SK-N-SH (cell line): Measurements from ENCODE around the gene TPRKB. TPM values are rescaled to one million over a fixed set of nuclear protein-coding genes. Genes with fewer than 3 reads are reported as not detected.
"Not testable (repeated sequence)": the region's sequence is repeated elsewhere in the genome, so short reads cannot be mapped to it uniquely, and the experiment has no call there.

Source experiments
- CTCF ChIA-PET: fragments of 300-600, 350-600 bp; formaldehyde crosslinking; extraction: SDS; loops from one replicate; lab custom pipeline; 2021; lab: Yijun Ruan, JAX
- POLR2A ChIA-PET: fragments of 350-600 bp; sonication (Branson Sonifier 250); formaldehyde crosslinking; extraction: SDS; loops from one replicate; lab custom pipeline; 2020; ENCODE audit warnings: antibody characterized with exemption, inconsistent platforms; lab: Yijun Ruan, JAX
- DNase-seq: peaks from one replicate; pipeline ENCODE4 v3.0.0; 2012
- H2AFZ ChIP-seq: fragments of 200-600 bp; sonication (generic); 2 replicates; pipeline ENCODE4 v1.8.1; 2016; ENCODE audit warnings: antibody characterized with exemption, mild to moderate bottlenecking, low read depth
- H3F3A ChIP-seq: fragments of 200-600 bp; sonication (generic); replicated peaks from 2 replicates; pipeline ENCODE3; 2016; ENCODE audit warnings: antibody characterized with exemption, mild to moderate bottlenecking; ENCODE audit not compliant: insufficient read depth
- H3K27ac ChIP-seq, 2 experiments: fragments of 200-500 bp in 1 of 2; fragments of 200-600 bp in 1 of 2; sonication (Bioruptor generic) in 1 of 2; sonication (generic), shearing (Covaris generic) in 1 of 2; 2 replicates each; pipeline versions ENCODE4 v1.5.1 to v1.6.1; 2014 to 2016; ENCODE audit warnings: low read depth in 2 of 2, inconsistent platforms in 1 of 2, low read length in 1 of 2, mild to moderate bottlenecking in 1 of 2, mixed read lengths in 1 of 2
- H3K27me3 ChIP-seq: fragments of 200-600 bp; sonication (generic), shearing (Covaris generic); 2 replicates; pipeline ENCODE4 v1.6.1; 2016; ENCODE audit warnings: mixed run types; ENCODE audit not compliant: insufficient read depth
- H3K36me3 ChIP-seq, 2 experiments: fragments of 200-500 bp in 1 of 2; fragments of 200-600 bp in 1 of 2; sonication (Bioruptor generic) in 1 of 2; sonication (generic) in 1 of 2; replicated peaks in 1 of 2; 2 replicates each; pipeline versions ENCODE3 to v1.5.1; 2014 to 2016; ENCODE audit warnings: low read length in 1 of 2, mild to moderate bottlenecking in 1 of 2; ENCODE audit not compliant: insufficient read depth in 2 of 2, control insufficient read depth in 1 of 2
- H3K4me1 ChIP-seq, 2 experiments: fragments of 200-500 bp in 1 of 2; fragments of 200-600 bp in 1 of 2; sonication (Bioruptor generic) in 1 of 2; sonication (generic), shearing (Covaris generic) in 1 of 2; 2 replicates each; pipeline versions ENCODE4 v1.5.1 to v1.6.1; 2014 to 2016; ENCODE audit warnings: low read depth in 1 of 2, low read length in 1 of 2, mixed run types in 1 of 2; ENCODE audit not compliant: insufficient read depth in 2 of 2, control insufficient read depth in 1 of 2
- H3K4me2 ChIP-seq: fragments of 200-600 bp; sonication (generic), shearing (Covaris generic); 2 replicates; pipeline ENCODE4 v1.6.1; 2017; ENCODE audit warnings: mixed run types
- H3K4me3 ChIP-seq, 2 experiments: fragments of 200-500 bp in 1 of 2; fragments of 200-600 bp in 1 of 2; sonication (Bioruptor generic) in 1 of 2; sonication (generic), shearing (Covaris generic) in 1 of 2; 2 replicates each; pipeline versions ENCODE4 v1.5.1 to v1.8.1; 2014 to 2016; ENCODE audit warnings: low read depth in 2 of 2, inconsistent platforms in 1 of 2, low read length in 1 of 2, mild to moderate bottlenecking in 1 of 2, mixed read lengths in 1 of 2, moderate library complexity in 1 of 2
- H3K79me2 ChIP-seq: fragments of 200-600 bp; sonication (generic); 2 replicates; pipeline ENCODE4 v1.8.1; 2017; ENCODE audit warnings: mild to moderate bottlenecking; ENCODE audit not compliant: insufficient read depth
- H3K9ac ChIP-seq: fragments of 200-600 bp; sonication (generic); 2 replicates; pipeline ENCODE4 v1.6.1; 2017; ENCODE audit warnings: mixed run types
- H3K9me2 ChIP-seq: fragments of 200-600 bp; sonication (generic); 2 replicates; pipeline ENCODE4 v1.6.1; 2017; ENCODE audit warnings: mixed run types
- H3K9me3 ChIP-seq: fragments of 200-600 bp; sonication (generic); 2 replicates; pipeline ENCODE4 v1.6.1; 2017; ENCODE audit warnings: mixed run types, mild to moderate bottlenecking, moderate library complexity
- H4K20me1 ChIP-seq: fragments of 200-600 bp; sonication (generic); 2 replicates; pipeline ENCODE4 v1.6.1; 2017; ENCODE audit warnings: mild to moderate bottlenecking, mixed run types; ENCODE audit not compliant: insufficient read depth
- RAD21 ChIP-seq: IDR thresholded peaks from 2 replicates; pipeline ENCODE4 v1.6.1; 2012; ENCODE audit warnings: mild to moderate bottlenecking, low read length
- WGBS: methylation state at CpG from one replicate; pipeline ENCODE4 v1.1.6; 2017; ENCODE audit warnings: low lambda C conversion rate; 5-methylcytosine and 5-hydroxymethylcytosine counted together
- polyA plus RNA-seq, 3 experiments: library from polyadenylated mRNA; depleted of rRNA; stranded (reverse); fragments of >200 nt; gene quantifications; 2 replicates each; pipeline ENCODE4 v1.2.3, GENCODE V29; 2012
- TF ChIP-seq, protein P1 (sequence below): fragments of 200-600 bp; sonication (generic); IDR thresholded peaks from 2 replicates; pipeline ENCODE4 v1.6.1; 2017; ENCODE audit warnings: antibody characterized with exemption, mild to moderate bottlenecking, moderate library complexity

TPRKB gene
- polyA plus RNA-seq, 1 of the 3 experiments (the other 2 are of a cell fraction), result 32.1 TPM

DNA sequence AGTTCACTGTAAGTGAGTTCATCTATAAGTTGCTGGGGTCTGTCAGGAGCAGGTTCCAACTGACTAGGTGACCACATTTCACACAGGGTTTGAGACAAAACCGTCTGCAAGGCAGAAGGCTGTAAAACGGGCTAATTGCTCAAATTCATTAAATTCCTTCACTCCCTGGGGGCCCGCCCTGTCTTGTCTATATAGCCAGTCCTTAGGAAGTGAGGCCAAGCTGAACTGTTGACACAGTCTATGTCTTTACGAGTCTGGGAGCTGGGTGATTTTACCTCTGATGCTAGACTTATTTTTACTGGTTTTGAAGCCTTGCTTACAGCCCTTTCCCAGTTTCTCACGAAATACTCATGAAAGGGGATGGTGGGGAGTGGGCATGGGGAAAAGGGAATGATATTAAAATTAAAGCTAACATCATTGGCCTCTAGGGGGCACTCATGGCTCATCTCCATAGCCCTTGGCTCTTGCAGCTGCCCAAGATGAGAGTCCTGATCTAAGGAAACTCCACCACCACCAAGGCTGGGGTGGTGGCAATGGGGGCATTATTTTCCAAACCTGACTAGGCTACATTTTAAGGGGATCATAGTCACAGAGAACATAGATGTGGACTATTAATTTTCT is 57.1 kb downstream of the TPRKB start:
- H3K4me2 ChIP-seq, H2AFZ ChIP-seq, POLR2A ChIA-PET, H3K4me3 ChIP-seq, H3K4me1 ChIP-seq, H3K27me3 ChIP-seq, H3K79me2 ChIP-seq, H3K9ac ChIP-seq, H3K9me3 ChIP-seq, H4K20me1 ChIP-seq, H3K36me3 ChIP-seq, H3K9me2 ChIP-seq, H3K27ac ChIP-seq, H3F3A ChIP-seq: not testable (repeated sequence)
- CTCF ChIA-PET, result interaction anchor here (0.6 to 1.5 kb wide), 2 partner anchors 21 to 436 kb away, joined by 3 to 4 read pairs; no protein-coding TSS in a partner anchor
- DNase-seq, result peak; percentile 8
- WGBS, result 32% methylated on average over 5 of the region's 5 CpGs
- TF ChIP-seq RAD21, result peak; percentile 32
- TF ChIP-seq, protein P1, sequence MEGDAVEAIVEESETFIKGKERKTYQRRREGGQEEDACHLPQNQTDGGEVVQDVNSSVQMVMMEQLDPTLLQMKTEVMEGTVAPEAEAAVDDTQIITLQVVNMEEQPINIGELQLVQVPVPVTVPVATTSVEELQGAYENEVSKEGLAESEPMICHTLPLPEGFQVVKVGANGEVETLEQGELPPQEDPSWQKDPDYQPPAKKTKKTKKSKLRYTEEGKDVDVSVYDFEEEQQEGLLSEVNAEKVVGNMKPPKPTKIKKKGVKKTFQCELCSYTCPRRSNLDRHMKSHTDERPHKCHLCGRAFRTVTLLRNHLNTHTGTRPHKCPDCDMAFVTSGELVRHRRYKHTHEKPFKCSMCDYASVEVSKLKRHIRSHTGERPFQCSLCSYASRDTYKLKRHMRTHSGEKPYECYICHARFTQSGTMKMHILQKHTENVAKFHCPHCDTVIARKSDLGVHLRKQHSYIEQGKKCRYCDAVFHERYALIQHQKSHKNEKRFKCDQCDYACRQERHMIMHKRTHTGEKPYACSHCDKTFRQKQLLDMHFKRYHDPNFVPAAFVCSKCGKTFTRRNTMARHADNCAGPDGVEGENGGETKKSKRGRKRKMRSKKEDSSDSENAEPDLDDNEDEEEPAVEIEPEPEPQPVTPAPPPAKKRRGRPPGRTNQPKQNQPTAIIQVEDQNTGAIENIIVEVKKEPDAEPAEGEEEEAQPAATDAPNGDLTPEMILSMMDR, result peak; percentile 44; the same call in 1 of the 2 replicates

Other genes with a start within 250 kb of the TPRKB start
- gene NAT8, start 94.9 kb downstream of the TPRKB start, polyA plus RNA-seq (2012; rRNA removed), result not detected in 2 replicates
- 14.4 and 19.3 TPM in 2 replicates for gene DUSP11, start 42.8 kb upstream of the TPRKB start, polyA plus RNA-seq (2012; rRNA removed)
- 0.02 and 0.06 TPM in 2 replicates for gene C2orf78, start 46.8 kb upstream of the TPRKB start, polyA plus RNA-seq (2012; rRNA removed)
- gene STAMBP, start 91.6 kb upstream of the TPRKB start, polyA plus RNA-seq (2012; rRNA removed), result 42.2 and 54.5 TPM in 2 replicates
- 0.10 and 0.25 TPM in 2 replicates for gene ACTG2, start 155.7 kb upstream of the TPRKB start, polyA plus RNA-seq (2012; rRNA removed)
- 122 and 130 TPM in 2 replicates for gene DGUOK, start 189.5 kb upstream of the TPRKB start, polyA plus RNA-seq (2012; rRNA removed)
- 1.6 TPM in 2 replicates for gene TET3, start 247.6 kb upstream of the TPRKB start, polyA plus RNA-seq (2012; rRNA removed)